Cardiac septum (tissue), 1 donor: ENCODE measurements around the gene LIPN. TPM values are rescaled to one million over a fixed set of nuclear protein-coding genes. Genes with fewer than 3 reads are reported as not detected.

Experiments
- DNase-seq: peaks from one replicate; pipeline ENCODE4 v3.0.0-alpha.2; 2020; ENCODE audit warnings: low spot score
- intact Hi-C: fragments of 100-400 bp; cut with DNase I; formaldehyde crosslinking; loops from one replicate; pipeline ENCODE4 v1.14.0; 2022
- total RNA-seq: library from RNA; stranded (reverse); fragmentation: NEBNext Ultra II Directional; extraction: Animal tissue kit (Norgen Biotek cat#: 25700); gene quantifications from one replicate; pipeline ENCODE4 v1.2.1, GENCODE V29; 2021
- donor health status: DM: no; HTN: no; CAD: no.

LIPN gene
- total RNA-seq, 1 donor from 2014 or later: not detected

DNA sequence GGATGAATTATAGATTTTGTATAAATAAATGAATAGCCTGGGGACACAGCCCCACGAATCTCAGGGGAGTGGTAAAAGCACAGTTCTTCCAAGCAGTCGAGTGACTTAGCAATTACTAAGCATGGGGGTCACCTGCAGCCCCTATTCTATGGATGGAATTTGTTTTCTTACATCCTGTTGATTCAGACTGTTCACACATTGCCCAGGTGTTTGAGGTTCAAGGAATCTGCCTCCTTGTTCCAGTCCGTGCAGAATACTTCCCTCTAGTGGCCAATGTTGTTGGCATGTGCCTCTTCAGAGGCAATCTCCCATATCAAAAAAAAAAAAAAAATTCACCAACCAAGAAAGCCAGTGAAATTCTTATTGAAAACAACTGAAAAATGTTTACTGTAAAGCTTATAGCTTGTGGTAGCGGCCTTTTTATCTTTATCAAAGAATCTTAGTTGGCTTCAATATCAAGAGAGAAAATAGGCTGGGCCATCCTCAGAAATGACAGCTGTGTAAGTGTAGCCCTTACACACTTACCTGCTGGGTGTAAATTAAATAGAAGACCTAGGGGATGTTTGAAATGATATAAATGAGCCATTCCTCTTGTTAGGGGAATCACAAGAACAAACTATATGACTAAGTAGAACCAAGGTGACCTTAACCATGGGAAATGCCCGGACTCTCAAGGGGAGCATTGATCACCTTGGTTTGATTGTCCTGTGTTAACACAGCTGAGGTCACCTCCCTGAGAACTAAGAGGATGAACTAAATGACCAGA lies 50.6 kb downstream of the LIPN start:
- DNase-seq: no peak
- intact Hi-C loops: no loop called here

DNA sequence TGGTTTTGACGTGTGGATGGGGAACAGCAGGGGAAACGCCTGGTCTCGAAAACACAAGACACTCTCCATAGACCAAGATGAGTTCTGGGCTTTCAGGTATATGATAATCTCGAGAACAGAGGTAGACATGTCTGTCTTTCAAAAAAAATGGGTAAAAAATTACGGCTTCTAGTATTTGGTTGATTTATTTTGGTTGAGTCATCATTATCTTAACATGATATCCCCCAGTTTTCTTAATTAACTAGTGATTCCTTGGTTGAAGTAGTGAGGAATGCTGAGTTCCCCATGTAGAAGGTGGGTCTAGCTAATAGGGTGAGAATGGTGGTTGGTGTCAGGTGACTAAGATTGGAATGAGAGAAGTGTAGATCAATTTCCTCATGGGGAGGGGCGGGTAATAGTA lies 53.4 kb downstream of the LIPN start:
- no peak for DNase-seq
- intact Hi-C loops: no loop called here

DNA sequence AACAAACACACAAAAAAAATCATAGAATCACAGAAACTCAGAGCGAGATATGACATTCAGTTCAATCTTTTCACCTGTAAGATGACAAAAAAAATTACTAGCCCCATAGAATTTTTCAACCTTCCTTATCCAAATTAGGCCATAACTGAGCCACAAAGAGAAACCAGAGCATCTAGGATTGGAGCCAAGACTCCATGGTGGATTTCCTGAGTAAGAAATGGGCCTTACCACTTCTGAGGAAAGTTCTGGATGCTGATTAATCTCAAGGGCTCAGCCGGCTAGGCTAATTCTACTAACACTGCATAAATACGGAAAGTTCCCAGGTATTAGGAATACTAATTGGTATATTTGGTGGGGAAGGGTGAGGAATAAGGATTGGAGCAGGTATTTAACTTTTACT lies 59.5 kb downstream of the LIPN start:
- intact Hi-C loops: no loop called here
- DNase-seq: no peak

GRCh38 chr10:88820748-88821401 lies 61.1 kb downstream of the LIPN start:
- no peak for DNase-seq
- intact Hi-C loops: no loop called here

- no peak for DNase-seq
- intact Hi-C loops: no loop called here
Observed at GRCh38 chr10:88826388-88826787, 66.6 kb downstream of the LIPN start.

DNA sequence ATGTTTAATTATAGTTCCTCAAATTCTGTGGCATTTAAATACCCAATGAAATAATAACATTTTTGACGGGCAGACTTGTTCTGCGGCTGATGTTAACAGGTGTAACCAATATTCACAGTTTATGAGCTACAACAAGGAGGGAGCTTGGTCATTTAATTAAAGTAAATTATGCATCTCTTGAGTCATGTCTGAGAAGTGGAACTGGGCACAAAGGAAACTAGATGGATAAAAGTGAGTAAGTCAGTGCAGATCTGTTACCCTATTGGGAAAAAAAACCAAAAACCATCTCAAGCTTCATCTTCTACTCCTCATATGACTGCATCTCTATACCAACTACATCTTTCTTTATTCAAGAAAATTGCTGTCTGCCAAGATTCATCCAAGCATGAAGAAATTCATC lies 67.9 kb downstream of the LIPN start:
- intact Hi-C loops: no loop called here
- DNase-seq: no peak

GRCh38 chr10:88828310-88828709 lies 68.5 kb downstream of the LIPN start:
- no peak for DNase-seq
- intact Hi-C loops: no loop called here

Other genes starting within 250 kb of the LIPN start
- gene RNLS, start 176.7 kb upstream of the LIPN start, total RNA-seq: 10.4 TPM
- gene LIPJ, start 173.3 kb upstream of the LIPN start, total RNA-seq: not detected
- gene LIPF, start 95.6 kb upstream of the LIPN start, total RNA-seq: not detected
- not detected for gene LIPK, start 53.8 kb upstream of the LIPN start, total RNA-seq
- gene LIPM, start 42.7 kb downstream of the LIPN start, total RNA-seq: not detected
- gene ANKRD22, start 91.8 kb downstream of the LIPN start, total RNA-seq: 0.13 TPM
- 2.9 TPM for gene STAMBPL1, start 120.2 kb downstream of the LIPN start, total RNA-seq
- 162 TPM for gene ACTA2, start 192.8 kb downstream of the LIPN start, total RNA-seq
- 5.1 TPM for gene FAS, start 230.8 kb downstream of the LIPN start, total RNA-seq